ENCODE data around the gene EMILIN2.
"Not testable (repeated sequence)": the region's sequence is repeated elsewhere in the genome, so short reads cannot be mapped to it uniquely, and the experiment has no call there.

EMILIN2 gene

DNA sequence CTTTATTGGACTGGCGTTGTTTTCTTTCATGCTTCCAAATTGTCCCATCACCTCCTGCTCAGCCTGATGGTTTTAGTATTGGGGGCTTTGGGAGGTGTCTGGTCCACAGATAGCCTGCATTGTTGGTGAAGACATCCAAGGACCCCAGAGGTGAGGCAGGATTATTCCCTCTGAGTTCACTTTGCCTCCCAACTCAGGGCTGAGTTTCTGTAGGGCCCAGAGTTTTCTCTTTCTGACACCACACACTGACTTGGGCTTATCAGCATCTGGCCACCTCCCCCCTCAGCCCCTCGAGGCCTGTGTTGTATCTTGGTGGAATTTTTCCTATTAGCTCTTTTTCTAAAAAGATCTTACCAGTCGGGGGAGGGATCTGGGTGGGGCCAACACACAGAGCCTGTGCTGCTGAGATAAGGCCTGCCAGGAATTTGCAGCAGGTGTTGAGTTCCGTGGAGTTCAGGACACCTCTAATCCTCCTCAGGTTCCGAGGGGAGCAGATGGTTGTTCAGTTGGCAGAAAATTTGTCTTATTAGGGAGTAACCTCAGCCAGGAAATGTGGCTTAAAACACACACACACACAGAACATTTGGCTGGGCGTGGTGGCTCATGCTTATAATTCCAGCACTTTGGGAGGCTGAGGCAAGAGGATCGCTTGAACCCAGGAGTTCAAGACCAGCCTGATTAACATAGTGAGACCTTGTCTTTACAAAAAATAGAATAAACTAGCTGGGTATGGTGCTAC, 7.3 kb downstream of the EMILIN2 start:
- DNase-seq (ENCODE audit: low read depth), result peak; percentile 32
- no peak overlapping the region for H3K4me3 ChIP-seq (ENCODE audit: low read depth, low read length)
- TF ChIP-seq, protein P1, sequence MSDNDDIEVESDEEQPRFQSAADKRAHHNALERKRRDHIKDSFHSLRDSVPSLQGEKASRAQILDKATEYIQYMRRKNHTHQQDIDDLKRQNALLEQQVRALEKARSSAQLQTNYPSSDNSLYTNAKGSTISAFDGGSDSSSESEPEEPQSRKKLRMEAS (IDR thresholded peaks at IDR 0.05; ENCODE audit: low read depth, low read length), result no peak
- TF ChIP-seq, protein P2, sequence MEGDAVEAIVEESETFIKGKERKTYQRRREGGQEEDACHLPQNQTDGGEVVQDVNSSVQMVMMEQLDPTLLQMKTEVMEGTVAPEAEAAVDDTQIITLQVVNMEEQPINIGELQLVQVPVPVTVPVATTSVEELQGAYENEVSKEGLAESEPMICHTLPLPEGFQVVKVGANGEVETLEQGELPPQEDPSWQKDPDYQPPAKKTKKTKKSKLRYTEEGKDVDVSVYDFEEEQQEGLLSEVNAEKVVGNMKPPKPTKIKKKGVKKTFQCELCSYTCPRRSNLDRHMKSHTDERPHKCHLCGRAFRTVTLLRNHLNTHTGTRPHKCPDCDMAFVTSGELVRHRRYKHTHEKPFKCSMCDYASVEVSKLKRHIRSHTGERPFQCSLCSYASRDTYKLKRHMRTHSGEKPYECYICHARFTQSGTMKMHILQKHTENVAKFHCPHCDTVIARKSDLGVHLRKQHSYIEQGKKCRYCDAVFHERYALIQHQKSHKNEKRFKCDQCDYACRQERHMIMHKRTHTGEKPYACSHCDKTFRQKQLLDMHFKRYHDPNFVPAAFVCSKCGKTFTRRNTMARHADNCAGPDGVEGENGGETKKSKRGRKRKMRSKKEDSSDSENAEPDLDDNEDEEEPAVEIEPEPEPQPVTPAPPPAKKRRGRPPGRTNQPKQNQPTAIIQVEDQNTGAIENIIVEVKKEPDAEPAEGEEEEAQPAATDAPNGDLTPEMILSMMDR (IDR thresholded peaks at IDR 0.05; ENCODE audit: low read depth, low read length), result no peak
- no peak for TF ChIP-seq MYC (IDR thresholded peaks at IDR 0.05; ENCODE audit: low read depth, low read length)
- no peak for TF ChIP-seq POLR2A (IDR thresholded peaks at IDR 0.05; ENCODE audit: extremely low read depth, insufficient read length)

DNA sequence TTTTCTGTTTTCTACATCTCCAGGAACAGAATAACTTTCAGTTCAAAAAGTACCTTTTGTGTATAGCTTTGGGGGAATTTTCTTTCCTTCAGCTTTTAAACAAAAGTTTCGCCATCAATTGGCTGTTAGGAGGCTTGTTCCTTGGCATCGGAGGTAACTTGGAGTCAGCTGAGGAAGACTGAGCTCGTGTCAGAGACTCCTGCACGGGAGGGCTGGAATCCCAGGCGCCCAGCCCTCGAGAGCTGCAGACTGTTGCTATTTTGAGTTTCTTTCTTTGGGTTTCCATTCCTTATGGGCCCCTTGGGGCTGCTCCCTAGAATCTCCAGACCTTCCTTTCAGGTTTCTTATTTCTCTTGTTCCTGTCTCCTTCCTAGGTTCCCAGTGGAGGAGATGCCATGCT, 8.1 kb downstream of the EMILIN2 start:
- TF ChIP-seq, protein P2 (IDR thresholded peaks at IDR 0.05; ENCODE audit: low read depth, low read length), result no peak
- TF ChIP-seq, protein P1 (IDR thresholded peaks at IDR 0.05; ENCODE audit: low read depth, low read length), result no peak
- TF ChIP-seq POLR2A (IDR thresholded peaks at IDR 0.05; ENCODE audit: extremely low read depth, insufficient read length) (no peak), MYC (IDR thresholded peaks at IDR 0.05; ENCODE audit: low read depth, low read length) (no peak)

DNA sequence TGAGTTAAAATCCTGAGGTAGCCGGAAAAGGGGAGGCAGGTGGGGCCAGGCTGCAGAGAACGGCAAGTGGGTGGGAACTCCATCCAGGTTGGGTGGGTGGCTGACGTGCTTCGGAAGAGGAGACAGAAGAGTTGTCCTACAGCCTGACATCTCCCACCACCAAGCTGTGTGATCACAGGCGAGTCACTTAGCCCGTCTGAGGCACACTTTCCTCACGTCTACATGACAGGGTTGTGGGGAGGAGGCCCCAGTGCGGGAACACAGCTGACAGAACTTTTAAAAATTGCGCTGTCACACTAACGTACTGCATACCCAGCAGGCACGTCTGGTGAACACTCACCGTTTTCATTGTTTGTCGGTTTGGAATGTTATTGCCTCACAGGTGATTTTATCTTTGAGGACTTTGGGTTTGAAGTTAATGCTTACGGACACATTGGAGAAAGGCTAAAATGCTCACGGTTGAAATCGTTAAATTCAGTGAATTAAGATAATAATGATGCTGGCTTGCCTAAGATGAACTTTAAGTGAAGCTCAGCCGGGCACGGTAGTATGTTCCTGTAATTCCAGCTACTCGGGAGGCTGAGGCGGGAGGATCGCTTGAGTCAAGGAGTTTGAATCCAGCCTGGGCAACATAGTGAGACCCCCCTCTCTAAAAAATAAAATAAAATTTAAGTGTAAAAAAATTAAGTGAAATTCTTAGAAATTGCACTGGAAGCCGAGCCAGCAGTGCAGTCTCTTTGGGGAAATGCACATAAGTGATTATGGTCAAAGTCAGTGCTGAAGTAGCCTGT, 8.9 kb downstream of the EMILIN2 start:
- no peak overlapping the region for H3K4me3 ChIP-seq (ENCODE audit: low read depth, low read length)
- DNase-seq (ENCODE audit: low read depth), result peak; percentile 53
- no peak for TF ChIP-seq MYC (IDR thresholded peaks at IDR 0.05; ENCODE audit: low read depth, low read length)
- no peak for TF ChIP-seq POLR2A (IDR thresholded peaks at IDR 0.05; ENCODE audit: extremely low read depth, insufficient read length)
- TF ChIP-seq, protein P2 (IDR thresholded peaks at IDR 0.05; ENCODE audit: low read depth, low read length), result no peak
- TF ChIP-seq, protein P1 (IDR thresholded peaks at IDR 0.05; ENCODE audit: low read depth, low read length), result no peak

More for the DNA sequence above, 8.1 kb downstream of the EMILIN2 start:
- H3K4me3 ChIP-seq (ENCODE audit: low read depth, low read length), result no peak overlapping the region
- no peak for DNase-seq (ENCODE audit: low read depth)

DNA sequence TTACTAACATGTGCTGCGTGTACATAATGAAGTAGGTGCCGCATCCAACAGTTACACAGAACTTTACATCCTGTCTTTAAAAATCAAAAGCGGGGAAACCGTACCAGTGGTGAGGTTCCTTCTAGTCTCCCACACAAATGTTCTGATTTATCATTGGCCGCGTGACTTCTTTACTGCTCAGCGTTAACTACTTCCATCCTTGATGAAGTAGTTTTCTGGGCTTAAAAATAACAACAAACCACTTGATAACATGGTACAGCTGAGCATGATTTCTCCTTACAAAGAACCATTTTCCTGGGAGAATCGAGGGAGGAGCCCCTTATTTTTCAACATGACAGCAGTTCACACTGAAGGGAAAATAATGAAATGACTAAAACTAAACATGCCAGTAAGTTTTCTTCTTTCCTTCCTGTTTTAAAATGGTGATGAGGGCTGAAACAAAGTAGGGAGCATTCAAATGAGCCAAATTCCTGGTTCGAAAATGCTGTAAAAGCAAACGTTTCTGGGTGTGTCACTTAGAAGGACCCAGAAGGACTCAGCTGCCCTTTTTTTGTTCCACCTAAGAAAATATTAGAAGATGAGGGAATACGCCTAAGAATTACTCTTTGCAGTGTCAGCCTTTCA, 9.9 kb downstream of the EMILIN2 start:
- TF ChIP-seq, protein P1 (IDR thresholded peaks at IDR 0.05; ENCODE audit: low read depth, low read length), result 0 out of 2 replicates have a peak, but pooled peaks have one; percentile 10
- TF ChIP-seq MYC (IDR thresholded peaks at IDR 0.05; ENCODE audit: low read depth, low read length) (no peak), POLR2A (IDR thresholded peaks at IDR 0.05; ENCODE audit: extremely low read depth, insufficient read length) (no peak)
- TF ChIP-seq, protein P2 (IDR thresholded peaks at IDR 0.05; ENCODE audit: low read depth, low read length), result no peak
- peak; percentile 40 for DNase-seq (ENCODE audit: low read depth)
- no peak overlapping the region for H3K4me3 ChIP-seq (ENCODE audit: low read depth, low read length)

DNA sequence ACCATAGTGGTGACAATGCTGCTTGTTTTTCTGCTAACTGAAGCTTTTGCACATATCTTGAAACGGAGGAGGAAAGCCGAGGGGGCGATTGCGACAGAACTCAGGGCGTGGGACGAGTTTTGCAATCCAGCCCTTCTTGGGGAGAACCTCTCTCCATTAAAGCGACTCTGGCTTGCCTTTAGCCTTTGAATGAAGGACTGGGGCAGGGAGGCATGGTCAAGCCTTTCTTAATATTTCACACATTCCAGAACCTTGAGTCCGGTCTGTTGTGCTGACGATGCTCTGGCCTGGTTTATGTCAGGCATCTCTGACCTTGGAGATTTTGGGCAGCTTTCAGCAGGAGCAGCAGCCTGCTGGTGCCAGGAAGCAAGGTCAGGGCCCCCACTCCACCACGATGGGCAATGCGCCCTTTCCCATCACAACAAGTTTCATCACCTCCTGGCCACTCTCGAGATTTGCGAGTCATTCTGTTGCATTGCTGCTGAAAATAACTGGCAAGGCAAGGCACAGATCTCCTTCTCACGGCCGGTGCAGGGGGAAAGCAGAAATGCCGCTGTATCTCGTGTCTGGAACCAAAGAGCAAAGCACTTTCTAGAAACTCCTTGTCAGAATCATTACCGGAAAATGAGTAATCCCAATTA, 10.8 kb downstream of the EMILIN2 start:
- no peak; the same call in 1 of the 2 replicates for TF ChIP-seq MYC (IDR thresholded peaks at IDR 0.05; ENCODE audit: low read depth, low read length)
- DNase-seq (ENCODE audit: low read depth), result peak; percentile 96
- H3K4me3 ChIP-seq (ENCODE audit: low read depth, low read length), result peak overlapping the region; percentile 52

DNA sequence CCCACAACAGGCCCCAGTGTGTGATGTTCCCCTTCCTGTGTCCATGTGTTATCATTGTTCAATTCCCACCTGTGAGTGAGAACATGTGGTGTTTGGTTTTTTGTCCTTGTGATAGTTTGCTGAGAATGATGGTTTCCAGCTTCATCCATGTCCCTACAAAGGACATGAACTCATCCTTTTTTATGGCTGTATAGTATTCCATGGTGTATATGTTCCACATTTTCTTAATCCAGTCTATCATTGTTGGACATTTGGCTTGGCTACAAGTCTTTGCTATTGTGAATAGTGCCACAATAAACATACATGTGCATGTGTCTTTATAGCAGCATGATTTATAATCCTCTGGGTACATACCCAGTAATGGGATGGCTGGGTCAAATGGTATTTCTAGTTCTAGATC, 13.6 kb downstream of the EMILIN2 start:
- not testable (repeated sequence) for DNase-seq (ENCODE audit: low read depth); H3K4me3 ChIP-seq (ENCODE audit: low read depth, low read length)

DNA sequence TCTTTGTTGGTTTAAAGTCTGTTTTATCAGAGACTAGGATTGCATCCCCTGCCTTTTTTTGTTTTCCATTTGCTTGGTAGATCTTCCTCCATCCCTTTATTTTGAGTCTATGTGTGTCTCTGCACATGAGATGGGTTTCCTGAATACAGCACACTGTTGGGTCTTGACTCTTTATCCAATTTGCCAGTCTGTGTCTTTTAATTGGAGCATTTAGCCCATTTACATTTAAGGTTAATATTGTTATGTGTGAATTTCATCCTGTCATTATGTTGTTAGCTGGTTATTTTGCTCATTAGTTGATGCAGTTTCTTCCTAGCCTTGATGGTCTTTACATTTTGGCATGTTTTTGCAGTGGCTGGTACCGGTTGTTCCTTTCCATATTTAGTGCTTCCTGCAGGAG, 17.2 kb downstream of the EMILIN2 start:
- DNase-seq (ENCODE audit: low read depth); H3K4me3 ChIP-seq (ENCODE audit: low read depth, low read length): not testable (repeated sequence)

DNA sequence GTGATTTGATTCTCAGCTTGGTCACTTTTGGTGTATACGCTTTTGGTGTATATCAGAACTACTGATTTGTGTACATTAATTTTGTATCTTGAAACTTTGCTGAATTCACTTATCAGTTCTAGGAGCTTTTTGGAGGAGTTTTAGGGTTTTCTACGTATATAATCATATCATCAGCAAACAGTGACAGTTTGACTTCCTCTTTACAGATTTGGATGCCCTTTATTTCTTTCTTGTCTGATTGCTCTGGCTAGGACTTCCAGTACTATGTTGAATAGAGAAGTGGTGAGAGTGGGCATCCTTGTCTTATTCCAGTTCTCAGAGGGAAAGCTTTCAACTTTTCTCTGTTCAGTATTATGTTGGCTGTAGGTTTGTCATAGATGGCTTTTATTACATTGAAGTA, 19.7 kb downstream of the EMILIN2 start:
- H3K4me3 ChIP-seq (ENCODE audit: low read depth, low read length); DNase-seq (ENCODE audit: low read depth): not testable (repeated sequence)
